ENCODE data around the gene NHLRC2. TPM values are rescaled to one million over a fixed set of nuclear protein-coding genes. Genes with fewer than 3 reads are reported as not detected.
A peak's percentile ranks its signal among the peaks of the same experiment; 100 is the strongest.

The NHLRC2 gene
- polyA plus RNA-seq, 1 experiment, result 4.2 TPM

DNA sequence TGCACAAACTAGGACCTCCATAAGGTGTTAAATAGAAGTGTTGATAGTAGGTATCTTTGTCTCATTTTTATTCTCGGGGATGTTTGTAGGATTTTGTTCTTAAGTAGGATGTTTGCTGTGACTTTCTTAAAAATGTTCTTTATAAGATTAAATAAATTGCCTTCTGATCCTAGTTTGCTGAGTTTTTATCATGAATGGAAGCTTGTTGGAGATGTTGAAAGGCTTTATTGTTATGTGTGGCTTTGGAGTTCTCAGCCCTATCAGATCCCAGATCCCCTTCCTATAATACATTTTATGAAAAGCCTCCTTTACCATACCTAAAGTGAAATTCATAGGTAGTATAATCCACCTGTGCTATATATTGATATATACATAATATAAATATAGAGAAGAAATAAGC lies 40.1 kb downstream of the NHLRC2 start:
- ChIA-PET POLR2A (no interaction called here), CTCF (no interaction called here)
- no peak for DNase-seq (ENCODE audit: low read depth)
- Histone ChIP-seq H3K27me3 (ENCODE audit: control insufficient read depth, insufficient read depth, low read length) (no peaks in the 10 kb centered on the region), H3K36me3 (ENCODE audit: control insufficient read depth, insufficient read depth, low read length) (no peaks in the 10 kb centered on the region; the same call in 1 of the 2 replicates), H3K4me3 (ENCODE audit: low read depth, low read length) (no peak overlapping the region)
- TF ChIP-seq, protein P1, sequence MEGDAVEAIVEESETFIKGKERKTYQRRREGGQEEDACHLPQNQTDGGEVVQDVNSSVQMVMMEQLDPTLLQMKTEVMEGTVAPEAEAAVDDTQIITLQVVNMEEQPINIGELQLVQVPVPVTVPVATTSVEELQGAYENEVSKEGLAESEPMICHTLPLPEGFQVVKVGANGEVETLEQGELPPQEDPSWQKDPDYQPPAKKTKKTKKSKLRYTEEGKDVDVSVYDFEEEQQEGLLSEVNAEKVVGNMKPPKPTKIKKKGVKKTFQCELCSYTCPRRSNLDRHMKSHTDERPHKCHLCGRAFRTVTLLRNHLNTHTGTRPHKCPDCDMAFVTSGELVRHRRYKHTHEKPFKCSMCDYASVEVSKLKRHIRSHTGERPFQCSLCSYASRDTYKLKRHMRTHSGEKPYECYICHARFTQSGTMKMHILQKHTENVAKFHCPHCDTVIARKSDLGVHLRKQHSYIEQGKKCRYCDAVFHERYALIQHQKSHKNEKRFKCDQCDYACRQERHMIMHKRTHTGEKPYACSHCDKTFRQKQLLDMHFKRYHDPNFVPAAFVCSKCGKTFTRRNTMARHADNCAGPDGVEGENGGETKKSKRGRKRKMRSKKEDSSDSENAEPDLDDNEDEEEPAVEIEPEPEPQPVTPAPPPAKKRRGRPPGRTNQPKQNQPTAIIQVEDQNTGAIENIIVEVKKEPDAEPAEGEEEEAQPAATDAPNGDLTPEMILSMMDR (IDR thresholded peaks at IDR 0.05; ENCODE audit: insufficient read depth, low read depth, low read length), result no peak

- Histone ChIP-seq H3K4me3 (ENCODE audit: low read depth, low read length) (no peak overlapping the region), H3K27me3 (ENCODE audit: control insufficient read depth, insufficient read depth, low read length) (no peaks in the 10 kb centered on the region), H3K36me3 (ENCODE audit: control insufficient read depth, insufficient read depth, low read length) (no peaks in the 10 kb centered on the region; the same call in 1 of the 2 replicates)
- CTCF ChIA-PET, result no interaction called here
- DNase-seq (ENCODE audit: low read depth), result peak; percentile 48
- TF ChIP-seq, protein P1 (IDR thresholded peaks at IDR 0.05; ENCODE audit: insufficient read depth, low read depth, low read length), result no peak
- POLR2A ChIA-PET, result no interaction called here
Observed at GRCh38 chr10:113895018-113895417, 40.6 kb downstream of the NHLRC2 start.

DNA sequence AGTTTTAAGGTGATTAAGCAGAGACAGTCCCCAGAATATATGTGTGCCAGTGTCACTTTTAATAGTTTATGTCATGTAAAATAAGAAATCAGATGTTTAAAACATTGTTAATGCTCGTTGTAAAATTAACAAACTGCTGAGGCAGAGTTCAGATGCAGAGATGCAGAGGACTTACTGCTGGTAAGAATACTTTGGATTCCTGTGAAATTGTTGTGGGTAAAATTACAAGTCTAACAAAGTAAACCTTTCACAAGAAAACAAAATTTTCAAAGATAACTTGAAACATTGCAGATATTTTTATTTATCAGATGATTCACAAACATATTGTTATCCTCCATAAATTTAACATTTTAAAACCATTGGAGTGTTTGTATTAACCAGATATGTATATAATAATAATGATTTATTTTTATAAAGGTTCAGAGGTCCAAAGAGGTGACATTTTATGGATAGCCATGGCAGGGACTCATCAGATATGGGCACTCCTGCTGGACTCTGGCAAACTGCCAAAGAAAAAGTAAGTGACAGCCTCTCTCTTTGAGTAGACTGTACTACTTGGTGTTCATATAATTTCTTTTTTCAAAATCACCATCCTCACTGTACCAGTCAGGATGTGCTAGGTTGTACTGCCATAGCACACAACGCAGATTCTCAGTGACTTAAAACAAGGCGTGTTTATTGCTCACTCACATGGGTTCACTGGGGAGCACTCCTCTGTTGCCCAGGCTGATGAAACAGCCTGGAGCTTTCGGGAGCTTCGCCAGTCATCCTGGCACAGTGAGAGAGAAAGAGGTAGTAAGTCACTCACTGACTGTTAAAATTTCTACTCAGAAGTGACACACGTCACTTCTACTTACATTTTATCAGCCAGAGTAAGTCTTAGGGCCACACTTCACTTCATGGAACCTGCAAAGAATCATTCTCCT lies 43.5 kb downstream of the NHLRC2 start:
- TF ChIP-seq, protein P1 (IDR thresholded peaks at IDR 0.05; ENCODE audit: insufficient read depth, low read depth, low read length), result no peak
- CTCF ChIA-PET, result interaction anchor here (0.6 kb wide), 1 partner anchor 23 kb away, joined by 3 read pairs; no protein-coding TSS in a partner anchor
- no peak for DNase-seq (ENCODE audit: low read depth)
- POLR2A ChIA-PET, result no interaction called here
- no peak overlapping the region for H3K4me3 ChIP-seq (ENCODE audit: low read depth, low read length)
- H3K27me3 ChIP-seq (ENCODE audit: control insufficient read depth, insufficient read depth, low read length), result no peaks in the 10 kb centered on the region
- peaks cover 1% of the 10 kb centered on the region; the same call in 1 of the 2 replicates for H3K36me3 ChIP-seq (ENCODE audit: control insufficient read depth, insufficient read depth, low read length)

DNA sequence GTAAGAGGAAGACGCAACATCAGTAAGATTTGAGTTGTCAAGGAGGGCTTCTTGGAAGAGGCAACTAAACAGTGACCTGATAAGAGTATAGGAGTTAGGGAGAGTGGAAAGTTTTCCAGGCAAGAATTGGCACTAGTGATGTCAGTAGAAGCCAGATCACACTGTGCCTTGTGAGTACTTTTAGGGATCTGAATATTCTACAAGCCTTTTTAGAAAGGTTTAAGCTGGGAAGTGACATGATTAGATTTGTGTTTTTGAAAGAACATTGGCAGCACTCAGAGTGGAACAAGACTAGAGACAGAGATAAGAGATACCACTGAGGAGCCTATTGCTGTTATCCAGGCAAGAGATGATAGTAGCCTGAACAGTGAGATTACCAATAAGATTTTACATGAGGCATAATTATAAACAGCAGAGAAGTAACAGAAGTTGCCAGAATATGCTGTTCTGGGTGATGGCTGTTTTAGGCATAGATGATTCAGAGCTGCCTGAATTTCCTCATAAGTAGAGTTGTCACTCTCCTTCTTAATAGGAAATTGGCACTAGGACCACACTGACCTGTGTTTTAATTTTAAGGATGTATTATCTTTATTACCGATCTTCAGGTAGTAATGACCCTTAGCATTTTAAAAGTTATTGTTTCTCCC lies 45.6 kb downstream of the NHLRC2 start:
- CTCF ChIA-PET, result interaction anchor here (1.4 kb wide), 1 partner anchor 101 kb away, joined by 3 read pairs; no protein-coding TSS in a partner anchor

More for the DNA sequence above, 45.6 kb downstream of the NHLRC2 start:
- no peak for DNase-seq (ENCODE audit: low read depth)
- Histone ChIP-seq H3K4me3 (ENCODE audit: low read depth, low read length) (no peak overlapping the region), H3K36me3 (ENCODE audit: control insufficient read depth, insufficient read depth, low read length) (peaks cover 1% of the 10 kb centered on the region; the same call in 1 of the 2 replicates), H3K27me3 (ENCODE audit: control insufficient read depth, insufficient read depth, low read length) (no peaks in the 10 kb centered on the region)
- POLR2A ChIA-PET, result no interaction called here
- TF ChIP-seq, protein P1 (IDR thresholded peaks at IDR 0.05; ENCODE audit: insufficient read depth, low read depth, low read length), result no peak
